NCI-H2029 (cell line): ENCODE results near the gene PSMB11.

ENCODE experiments used
- DNase-seq: peaks from one replicate; lab custom pipeline; 2025; lab: John Stamatoyannopoulos, UW

The PSMB11 gene

DNA sequence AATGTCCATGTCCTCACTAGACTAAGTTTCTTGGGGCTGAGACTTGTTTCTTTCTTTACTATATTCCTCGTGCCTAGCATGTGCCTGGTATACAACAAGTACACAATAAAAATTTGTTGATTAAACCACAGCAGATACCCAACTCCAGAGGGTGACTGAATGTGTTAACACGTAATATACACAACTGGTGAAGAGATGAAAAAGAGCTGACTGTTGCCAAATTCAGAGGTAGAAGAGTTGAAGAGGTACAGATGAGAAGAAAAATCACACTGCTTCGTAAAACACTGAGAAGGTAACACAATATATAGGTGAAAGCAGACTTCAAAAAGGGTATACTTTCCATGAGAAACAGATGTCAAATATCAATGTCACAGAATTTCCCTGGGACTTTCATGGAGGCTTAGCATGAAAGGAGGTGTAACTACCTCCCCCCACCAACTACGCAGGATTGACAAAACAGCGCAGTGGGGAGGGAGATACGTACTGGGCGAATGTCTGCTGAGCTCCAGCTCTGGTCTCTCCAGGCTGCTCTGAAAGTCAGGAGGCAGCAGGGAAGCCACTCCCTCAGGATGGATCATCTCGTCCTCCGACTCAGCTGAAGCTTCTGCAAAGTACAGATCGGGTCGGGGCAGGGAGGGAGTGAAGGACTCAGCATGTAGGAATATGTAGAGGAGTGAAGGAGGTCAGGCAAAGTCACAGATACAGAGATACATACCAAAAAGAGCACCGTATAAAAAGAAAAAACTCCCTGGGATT lies 47.7 kb downstream of the PSMB11 start:
- no peak for DNase-seq

- no peak for DNase-seq
These were observed 48.2 kb downstream of the PSMB11 start for GRCh38 chr14:23090254-23090636.

DNA sequence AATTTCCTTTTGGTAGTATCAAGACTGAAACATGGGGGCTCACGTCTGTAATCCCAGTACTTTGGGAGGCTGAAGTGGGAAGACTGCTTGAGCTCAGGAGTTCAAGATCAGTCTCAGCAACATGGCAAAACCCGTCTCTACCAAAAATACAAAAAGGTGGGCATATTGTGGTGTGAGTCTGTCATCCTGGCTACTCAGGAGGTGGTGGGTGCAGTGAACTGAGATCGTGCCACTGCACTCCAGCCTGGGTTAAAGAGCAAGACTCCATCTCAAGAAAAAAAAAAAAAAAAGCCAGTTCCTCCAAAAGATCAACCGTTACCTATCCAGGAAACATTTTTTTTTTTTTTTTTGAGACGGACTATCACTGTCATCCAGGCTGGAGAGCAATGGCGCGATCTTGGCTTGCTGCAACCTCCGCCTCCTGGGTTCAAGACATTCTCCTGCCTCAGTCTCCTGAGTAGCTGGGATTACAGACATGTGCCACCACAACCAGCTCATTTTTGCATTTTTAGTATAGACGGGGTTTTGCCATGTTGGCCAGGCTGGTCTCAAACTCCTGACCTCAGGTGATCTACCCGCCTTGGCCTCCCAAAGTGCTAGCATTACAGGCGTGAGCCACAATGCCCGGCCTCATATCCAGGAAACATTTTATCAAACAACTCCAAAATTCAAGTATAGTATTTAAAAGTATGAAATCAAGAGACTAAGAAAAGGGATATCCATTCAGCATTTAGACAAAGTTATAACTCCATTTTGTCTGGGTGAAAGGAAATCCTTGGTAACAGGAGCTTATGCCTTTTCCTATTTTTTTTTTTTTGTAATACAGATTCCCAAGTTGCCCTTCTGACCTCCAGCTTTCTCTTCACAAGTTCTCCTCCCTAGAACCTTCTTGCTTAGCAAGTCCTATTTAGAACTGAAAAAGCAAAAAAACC lies 49.5 kb downstream of the PSMB11 start:
- DNase-seq, result no peak

DNA sequence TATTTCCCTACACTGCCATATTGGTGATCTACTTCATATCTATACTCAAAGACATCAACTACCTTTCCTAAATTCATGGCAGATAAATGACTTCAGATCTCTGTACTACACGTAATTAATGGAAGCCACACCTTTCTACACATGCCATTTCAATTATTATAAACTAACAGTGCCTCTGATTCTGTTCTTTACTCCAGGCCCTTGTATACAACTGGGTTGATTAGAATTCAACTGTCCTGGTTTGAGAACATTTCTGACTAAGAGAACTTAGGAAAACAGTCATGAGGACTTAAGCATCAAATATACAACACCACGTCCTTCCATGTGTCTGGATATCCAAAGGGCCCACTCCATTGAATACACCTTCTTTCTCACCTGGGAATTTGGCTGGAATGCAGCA lies 51.1 kb downstream of the PSMB11 start:
- DNase-seq, result no peak

- no peak for DNase-seq
These were observed 51.5 kb downstream of the PSMB11 start for GRCh38 chr14:23093526-23093925.
